Measurements from ENCODE around the gene TIMM22. TPM values are rescaled to one million over a fixed set of nuclear protein-coding genes. Genes with fewer than 3 reads are reported as not detected.

Gene TIMM22
- total and polyA plus RNA-seq, 2 of the 13 experiments (the other 11 are each of a cell fraction or from before 2014, with no cell fraction given), result 6.2 to 15.5 TPM

DNA sequence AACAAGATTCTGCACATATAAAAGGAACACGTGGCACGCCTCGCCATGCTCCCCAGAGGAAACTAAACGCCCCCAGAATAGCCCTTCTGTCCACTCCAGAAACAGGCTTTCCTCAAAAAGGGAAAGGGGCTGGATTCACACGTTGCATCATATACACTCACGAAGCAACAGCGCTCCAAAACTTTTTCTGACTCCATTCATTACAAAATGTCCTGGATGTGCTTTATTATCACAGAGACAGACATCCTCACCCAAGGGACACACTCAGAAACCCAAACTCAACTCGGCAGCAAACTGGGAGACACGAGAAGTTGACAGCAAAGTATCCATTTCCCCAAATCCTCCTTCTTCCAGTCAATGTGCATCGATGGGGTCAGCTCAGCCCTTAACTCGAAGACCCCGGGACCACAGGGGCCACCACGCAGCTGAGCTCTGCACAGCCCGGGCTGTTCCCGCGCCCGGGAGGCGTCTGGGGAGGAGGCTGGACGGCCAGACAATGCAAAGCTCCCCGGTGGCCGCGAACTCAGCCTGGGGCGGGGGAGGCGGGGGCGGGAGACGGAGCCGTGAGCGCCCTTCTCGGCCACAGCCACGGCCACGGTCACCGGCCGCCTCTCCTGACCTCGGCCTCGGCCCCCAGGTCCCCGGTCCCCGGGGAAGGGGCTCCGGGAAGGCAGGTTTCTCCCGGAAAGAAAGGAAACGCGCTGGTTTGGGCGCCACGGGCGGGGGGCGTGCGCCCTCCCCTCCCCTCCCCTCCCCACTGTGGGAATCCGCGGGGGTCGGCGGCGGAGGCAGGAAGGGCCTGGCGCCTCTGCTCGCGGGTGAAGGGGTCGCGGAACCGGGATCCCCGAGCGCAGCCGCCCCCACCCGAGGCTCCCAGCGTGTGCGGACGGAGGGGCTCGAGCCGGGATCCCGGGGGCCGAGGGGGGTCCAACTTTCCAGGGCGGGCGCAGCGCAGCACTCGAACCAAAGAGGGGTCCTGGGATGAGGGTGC lies 18.5 kb upstream of the TIMM22 start (continued):
- TF ChIP-seq, protein P1, sequence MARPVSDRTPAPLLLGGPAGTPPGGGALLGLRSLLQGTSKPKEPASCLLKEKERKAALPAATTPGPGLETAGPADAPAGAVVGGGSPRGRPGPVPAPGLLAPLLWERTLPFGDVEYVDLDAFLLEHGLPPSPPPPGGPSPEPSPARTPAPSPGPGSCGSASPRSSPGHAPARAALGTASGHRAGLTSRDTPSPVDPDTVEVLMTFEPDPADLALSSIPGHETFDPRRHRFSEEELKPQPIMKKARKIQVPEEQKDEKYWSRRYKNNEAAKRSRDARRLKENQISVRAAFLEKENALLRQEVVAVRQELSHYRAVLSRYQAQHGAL (CRISPR knock-in tag; IDR thresholded peaks at IDR 0.05; ENCODE audit: not compliant biosample characterization), result no peak
- TF ChIP-seq, protein P2, sequence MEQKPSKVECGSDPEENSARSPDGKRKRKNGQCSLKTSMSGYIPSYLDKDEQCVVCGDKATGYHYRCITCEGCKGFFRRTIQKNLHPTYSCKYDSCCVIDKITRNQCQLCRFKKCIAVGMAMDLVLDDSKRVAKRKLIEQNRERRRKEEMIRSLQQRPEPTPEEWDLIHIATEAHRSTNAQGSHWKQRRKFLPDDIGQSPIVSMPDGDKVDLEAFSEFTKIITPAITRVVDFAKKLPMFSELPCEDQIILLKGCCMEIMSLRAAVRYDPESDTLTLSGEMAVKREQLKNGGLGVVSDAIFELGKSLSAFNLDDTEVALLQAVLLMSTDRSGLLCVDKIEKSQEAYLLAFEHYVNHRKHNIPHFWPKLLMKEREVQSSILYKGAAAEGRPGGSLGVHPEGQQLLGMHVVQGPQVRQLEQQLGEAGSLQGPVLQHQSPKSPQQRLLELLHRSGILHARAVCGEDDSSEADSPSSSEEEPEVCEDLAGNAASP (CRISPR knock-in tag; IDR thresholded peaks at IDR 0.05; ENCODE audit: borderline replicate concordance), result 0 out of 2 replicates have a peak, but pooled peaks have one; percentile 22
- TF ChIP-seq, protein P3, sequence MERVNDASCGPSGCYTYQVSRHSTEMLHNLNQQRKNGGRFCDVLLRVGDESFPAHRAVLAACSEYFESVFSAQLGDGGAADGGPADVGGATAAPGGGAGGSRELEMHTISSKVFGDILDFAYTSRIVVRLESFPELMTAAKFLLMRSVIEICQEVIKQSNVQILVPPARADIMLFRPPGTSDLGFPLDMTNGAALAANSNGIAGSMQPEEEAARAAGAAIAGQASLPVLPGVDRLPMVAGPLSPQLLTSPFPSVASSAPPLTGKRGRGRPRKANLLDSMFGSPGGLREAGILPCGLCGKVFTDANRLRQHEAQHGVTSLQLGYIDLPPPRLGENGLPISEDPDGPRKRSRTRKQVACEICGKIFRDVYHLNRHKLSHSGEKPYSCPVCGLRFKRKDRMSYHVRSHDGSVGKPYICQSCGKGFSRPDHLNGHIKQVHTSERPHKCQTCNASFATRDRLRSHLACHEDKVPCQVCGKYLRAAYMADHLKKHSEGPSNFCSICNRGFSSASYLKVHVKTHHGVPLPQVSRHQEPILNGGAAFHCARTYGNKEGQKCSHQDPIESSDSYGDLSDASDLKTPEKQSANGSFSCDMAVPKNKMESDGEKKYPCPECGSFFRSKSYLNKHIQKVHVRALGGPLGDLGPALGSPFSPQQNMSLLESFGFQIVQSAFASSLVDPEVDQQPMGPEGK (CRISPR knock-in tag; IDR thresholded peaks at IDR 0.05), result peak; percentile 56; the same call in 1 of the 2 replicates
- TF ChIP-seq ZSCAN9 (CRISPR knock-in tag; IDR thresholded peaks at IDR 0.05; ENCODE audit: borderline replicate concordance), result no peak
- peak; percentile 36; the same call in 1 of the 2 replicates for TF ChIP-seq NFKBIZ (CRISPR knock-in tag; IDR thresholded peaks at IDR 0.05)
- TF ChIP-seq ZFP1 (CRISPR knock-in tag; IDR thresholded peaks at IDR 0.05), result no peak
- no peak for TF ChIP-seq SOX13 (IDR thresholded peaks at IDR 0.05)
- no peak for TF ChIP-seq SOX13 (CRISPR knock-in tag; conservative IDR thresholded peaks at IDR 0.05 in 1 of 2, IDR thresholded peaks at IDR 0.05 in 1 of 2)
- TF ChIP-seq, protein P4, sequence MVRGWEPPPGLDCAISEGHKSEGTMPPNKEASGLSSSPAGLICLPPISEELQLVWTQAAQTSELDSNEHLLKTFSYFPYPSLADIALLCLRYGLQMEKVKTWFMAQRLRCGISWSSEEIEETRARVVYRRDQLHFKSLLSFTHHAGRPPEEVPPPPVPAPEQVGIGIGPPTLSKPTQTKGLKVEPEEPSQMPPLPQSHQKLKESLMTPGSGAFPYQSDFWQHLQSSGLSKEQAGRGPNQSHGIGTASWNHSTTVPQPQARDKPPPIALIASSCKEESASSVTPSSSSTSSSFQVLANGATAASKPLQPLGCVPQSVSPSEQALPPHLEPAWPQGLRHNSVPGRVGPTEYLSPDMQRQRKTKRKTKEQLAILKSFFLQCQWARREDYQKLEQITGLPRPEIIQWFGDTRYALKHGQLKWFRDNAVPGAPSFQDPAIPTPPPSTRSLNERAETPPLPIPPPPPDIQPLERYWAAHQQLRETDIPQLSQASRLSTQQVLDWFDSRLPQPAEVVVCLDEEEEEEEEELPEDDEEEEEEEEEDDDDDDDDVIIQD (CRISPR knock-in tag; IDR thresholded peaks at IDR 0.05; ENCODE audit: low read depth), result no peak
- TF ChIP-seq RCOR2 (CRISPR knock-in tag; IDR thresholded peaks at IDR 0.05), result no peak
- TF ChIP-seq EHMT2 (IDR thresholded peaks at IDR 0.05; ENCODE audit: borderline replicate concordance, low read depth, low read length), result no peak
- TF ChIP-seq IKZF1 (IDR thresholded peaks at IDR 0.05), result no peak
- TF ChIP-seq KDM2A (CRISPR knock-in tag; IDR thresholded peaks at IDR 0.05; ENCODE audit: borderline replicate concordance, low read depth), result peak; percentile 28; the same call in 1 of the 2 replicates
- TF ChIP-seq ZNF326 (CRISPR knock-in tag; IDR thresholded peaks at IDR 0.05; ENCODE audit: borderline replicate concordance), result no peak
- 0 out of 2 replicates have a peak, but pooled peaks have one; percentile 23 for TF ChIP-seq ZNF563 (CRISPR knock-in tag; IDR thresholded peaks at IDR 0.05)
- TF ChIP-seq, protein P5, sequence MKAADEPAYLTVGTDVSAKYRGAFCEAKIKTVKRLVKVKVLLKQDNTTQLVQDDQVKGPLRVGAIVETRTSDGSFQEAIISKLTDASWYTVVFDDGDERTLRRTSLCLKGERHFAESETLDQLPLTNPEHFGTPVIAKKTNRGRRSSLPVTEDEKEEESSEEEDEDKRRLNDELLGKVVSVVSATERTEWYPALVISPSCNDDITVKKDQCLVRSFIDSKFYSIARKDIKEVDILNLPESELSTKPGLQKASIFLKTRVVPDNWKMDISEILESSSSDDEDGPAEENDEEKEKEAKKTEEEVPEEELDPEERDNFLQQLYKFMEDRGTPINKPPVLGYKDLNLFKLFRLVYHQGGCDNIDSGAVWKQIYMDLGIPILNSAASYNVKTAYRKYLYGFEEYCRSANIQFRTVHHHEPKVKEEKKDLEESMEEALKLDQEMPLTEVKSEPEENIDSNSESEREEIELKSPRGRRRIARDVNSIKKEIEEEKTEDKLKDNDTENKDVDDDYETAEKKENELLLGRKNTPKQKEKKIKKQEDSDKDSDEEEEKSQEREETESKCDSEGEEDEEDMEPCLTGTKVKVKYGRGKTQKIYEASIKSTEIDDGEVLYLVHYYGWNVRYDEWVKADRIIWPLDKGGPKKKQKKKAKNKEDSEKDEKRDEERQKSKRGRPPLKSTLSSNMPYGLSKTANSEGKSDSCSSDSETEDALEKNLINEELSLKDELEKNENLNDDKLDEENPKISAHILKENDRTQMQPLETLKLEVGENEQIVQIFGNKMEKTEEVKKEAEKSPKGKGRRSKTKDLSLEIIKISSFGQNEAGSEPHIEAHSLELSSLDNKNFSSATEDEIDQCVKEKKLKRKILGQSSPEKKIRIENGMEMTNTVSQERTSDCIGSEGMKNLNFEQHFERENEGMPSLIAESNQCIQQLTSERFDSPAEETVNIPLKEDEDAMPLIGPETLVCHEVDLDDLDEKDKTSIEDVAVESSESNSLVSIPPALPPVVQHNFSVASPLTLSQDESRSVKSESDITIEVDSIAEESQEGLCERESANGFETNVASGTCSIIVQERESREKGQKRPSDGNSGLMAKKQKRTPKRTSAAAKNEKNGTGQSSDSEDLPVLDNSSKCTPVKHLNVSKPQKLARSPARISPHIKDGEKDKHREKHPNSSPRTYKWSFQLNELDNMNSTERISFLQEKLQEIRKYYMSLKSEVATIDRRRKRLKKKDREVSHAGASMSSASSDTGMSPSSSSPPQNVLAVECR (CRISPR knock-in tag; IDR thresholded peaks at IDR 0.05; ENCODE audit: borderline replicate concordance), result peak; percentile 50; the same call in 1 of the 2 replicates
- no peak for TF ChIP-seq ZMYM4 (CRISPR knock-in tag; IDR thresholded peaks at IDR 0.05)
- no peak for TF ChIP-seq RAD51 (IDR thresholded peaks at IDR 0.05; ENCODE audit: borderline replicate concordance)
- TF ChIP-seq ZNF768 (CRISPR knock-in tag; IDR thresholded peaks at IDR 0.05), result peak; percentile 56; the same call in 1 of the 2 replicates
